CD14-positive monocyte (primary cell): ENCODE measurements around the gene STT3B. TPM values are rescaled to one million over a fixed set of nuclear protein-coding genes. Genes with fewer than 3 reads are reported as not detected.

Source experiments
- DNase-seq, 3 donors: peaks; one replicate each; pipeline ENCODE4 v3.0.0-alpha.2; 2011 to 2022
- H2AFZ ChIP-seq: 2 replicates; pipeline ENCODE4 v1.6.0; 2012; ENCODE audit warnings: mild to moderate bottlenecking, low read depth, low read length, inconsistent platforms; ENCODE audit not compliant: insufficient read depth, poor library complexity, severe bottlenecking
- H3K27ac ChIP-seq, 2 donors: 1 replicate in 1 of 2; 2 replicates in 1 of 2; pipeline ENCODE4 v1.5.1; 2012 to 2013; ENCODE audit warnings: low read length in 2 of 2, control low read depth in 1 of 2, inconsistent platforms in 1 of 2, low read depth in 1 of 2, mild to moderate bottlenecking in 1 of 2
- H3K27me3 ChIP-seq, 2 donors: one replicate each; pipeline versions ENCODE4 v1.6.0 to v1.6.1; 2011 to 2013; ENCODE audit warnings: low read length in 2 of 2; ENCODE audit not compliant: control insufficient read depth in 2 of 2, insufficient read depth in 2 of 2
- H3K36me3 ChIP-seq, 2 donors: replicated peaks in 1 of 2; 1 replicate in 1 of 2; 2 replicates in 1 of 2; pipeline versions ENCODE4 v1.5.1 to v1.6.1; 2012 to 2013; ENCODE audit warnings: low read length in 2 of 2, control low read depth in 1 of 2, inconsistent platforms in 1 of 2, mild to moderate bottlenecking in 1 of 2; ENCODE audit not compliant: insufficient read depth in 2 of 2, control insufficient read depth in 1 of 2
- H3K4me1 ChIP-seq, 2 donors: 1 replicate in 1 of 2; 2 replicates in 1 of 2; pipeline versions ENCODE4 v1.5.1 to v1.6.1; 2012 to 2013; ENCODE audit warnings: low read length in 2 of 2, control low read depth in 1 of 2, inconsistent platforms in 1 of 2, mild to moderate bottlenecking in 1 of 2, moderate library complexity in 1 of 2; ENCODE audit not compliant: insufficient read depth in 2 of 2, control insufficient read depth in 1 of 2
- H3K4me2 ChIP-seq: replicated peaks from 2 replicates; pipeline ENCODE3; 2012; ENCODE audit warnings: low read length, moderate library complexity, mild to moderate bottlenecking; ENCODE audit not compliant: poor library complexity, severe bottlenecking; ENCODE audit errors: extremely low read depth
- H3K4me3 ChIP-seq, 3 experiments: fragments of 200-600 bp in 1 of 3; sonication (generic) in 1 of 3; replicated peaks in 1 of 3; 1 replicate in 2 of 3; 2 replicates in 1 of 3; pipeline ENCODE4 v1.5.1; 2011 to 2013; ENCODE audit warnings: low read length in 3 of 3, mild to moderate bottlenecking in 3 of 3, control low read depth in 2 of 3, low read depth in 2 of 3, inconsistent platforms in 1 of 3, moderate library complexity in 1 of 3
- H3K79me2 ChIP-seq: 2 replicates; pipeline ENCODE4 v1.6.0; 2012; ENCODE audit warnings: mild to moderate bottlenecking, control low read depth, inconsistent platforms, low read length, moderate library complexity; ENCODE audit not compliant: insufficient read depth
- H3K9ac ChIP-seq: 2 replicates; pipeline ENCODE4 v1.6.0; 2017; ENCODE audit warnings: low read length, mild to moderate bottlenecking; ENCODE audit not compliant: insufficient read depth, poor library complexity, severe bottlenecking
- H3K9me3 ChIP-seq, 2 donors: replicated peaks in 1 of 2; 1 replicate in 1 of 2; 2 replicates in 1 of 2; pipeline versions ENCODE4 v1.5.1 to v1.6.1; 2012 to 2013; ENCODE audit warnings: low read length in 2 of 2, control low read depth in 1 of 2; ENCODE audit not compliant: control insufficient read depth in 1 of 2, insufficient read depth in 1 of 2
- H4K20me1 ChIP-seq: 2 replicates; pipeline ENCODE4 v1.6.0; 2012; ENCODE audit warnings: mild to moderate bottlenecking, low read length, control low read depth, moderate library complexity; ENCODE audit not compliant: insufficient read depth
- H3K27ac Mint-ChIP-seq, 7 donors: one replicate each; pipeline ENCODE4 v1.8.0; 2020; ENCODE audit warnings: mild to moderate bottlenecking in 7 of 7, mixed read lengths in 7 of 7, moderate library complexity in 6 of 7, inconsistent platforms in 2 of 7
- H3K27me3 Mint-ChIP-seq, 3 donors: one replicate each; pipeline ENCODE4 v1.8.0; 2021 to 2022; ENCODE audit warnings: low read depth in 3 of 3, mild to moderate bottlenecking in 3 of 3, mixed read lengths in 3 of 3, moderate library complexity in 3 of 3, inconsistent platforms in 1 of 3
- H3K36me3 Mint-ChIP-seq, 2 donors: one replicate each; pipeline ENCODE4 v1.8.0; 2020; ENCODE audit warnings: mixed read lengths in 2 of 2, inconsistent platforms in 1 of 2, mild to moderate bottlenecking in 1 of 2
- H3K4me1 Mint-ChIP-seq: one replicate; pipeline ENCODE4 v1.8.0; 2020; ENCODE audit warnings: mild to moderate bottlenecking, mixed read lengths
- H3K4me3 Mint-ChIP-seq, 2 donors: one replicate each; pipeline ENCODE4 v1.8.0; 2020; ENCODE audit warnings: mild to moderate bottlenecking in 2 of 2, mixed read lengths in 2 of 2, moderate library complexity in 1 of 2
- H3K9me3 Mint-ChIP-seq, 7 donors: one replicate each; pipeline ENCODE4 v1.8.0; 2020 to 2022; ENCODE audit warnings: mixed read lengths in 7 of 7, mild to moderate bottlenecking in 6 of 7, moderate library complexity in 6 of 7, inconsistent platforms in 2 of 7
- WGBS: methylation state at CpG from one replicate; pipeline ENCODE4 v1.1.5; 2013; ENCODE audit warnings: missing lambda C conversion rate; ENCODE audit not compliant: insufficient coverage; 5-methylcytosine and 5-hydroxymethylcytosine counted together
- intact Hi-C, 2 donors: fragments of 100-400 bp; cut with micrococcal nuclease; formaldehyde crosslinking; loops; one replicate each; pipeline versions ENCODE4 v1.15.0 to v1.15.1; 2023
- polyA plus RNA-seq, 3 donors: library from polyadenylated mRNA; depleted of rRNA in 1 of 3; unstranded in 2 of 3; stranded (reverse) in 1 of 3; fragments of 300-500 nt in 2 of 3; fragments of >200 nt in 1 of 3; fragmentation: Illumina TruSeq in 2 of 3; gene quantifications; 1 replicate in 2 of 3; 2 replicates in 1 of 3; pipeline ENCODE4 v1.2.3, GENCODE V29; 2012 to 2021
- TF ChIP-seq, protein P1 (sequence below): fragments of 200-600 bp; IDR thresholded peaks from one replicate; pipeline ENCODE4 v1.8.0; 2022; ENCODE audit warnings: antibody characterized with exemption, mild to moderate bottlenecking

STT3B gene
- polyA plus RNA-seq, 3 donors: 47.3 to 97.0 (median 86.3) TPM

DNA sequence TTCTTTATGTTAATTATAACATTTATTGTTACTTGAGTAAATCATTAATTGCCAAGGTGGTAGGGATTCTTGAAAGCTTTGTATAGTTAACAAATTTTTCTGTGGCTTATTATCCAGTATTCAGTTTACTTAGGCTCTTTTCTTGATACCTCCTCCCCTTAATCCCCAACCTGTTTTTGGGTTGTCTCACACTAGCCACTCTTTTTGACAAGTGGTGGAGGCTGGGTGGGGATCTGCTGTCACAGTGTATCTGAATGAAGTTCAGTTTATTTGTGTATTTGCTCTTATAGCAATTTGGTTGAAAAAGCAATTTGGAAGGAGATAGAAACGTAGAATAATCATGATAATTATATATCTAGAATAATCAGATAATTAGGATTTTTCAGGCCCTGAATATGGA lies 43.8 kb downstream of the STT3B start:
- Histone ChIP-seq H4K20me1 (peaks cover 72% of the 10 kb centered on the region), H2AFZ (no peak overlapping the region), H3K27me3 (no peaks in the 10 kb centered on the region), H3K36me3 (peaks cover 12 to 36% of the 10 kb centered on the region in 2 donors), H3K9ac (no peak overlapping the region), H3K4me2 (no peak overlapping the region), H3K4me1 (peaks cover 16 to 29% of the 10 kb centered on the region in 2 donors), H3K4me3 (no peak overlapping the region), H3K9me3 (no peaks in the 10 kb centered on the region), H3K79me2 (peaks cover 93% of the 10 kb centered on the region), H3K27ac (no peak overlapping the region)
- no peak for DNase-seq
- no peak overlapping the region for H3K27ac Mint-ChIP-seq
- H3K36me3 Mint-ChIP-seq: peaks cover 26 to 35% of the 10 kb centered on the region in 2 donors
- intact Hi-C loops: loop anchor here in 1 of 2 donors (10.0 kb wide), 1 partner anchor 52 kb away; no protein-coding TSS in a partner anchor
- no peak overlapping the region for H3K4me3 Mint-ChIP-seq
- H3K27me3 Mint-ChIP-seq: no peaks in the 10 kb centered on the region
- H3K4me1 Mint-ChIP-seq: peaks cover 18% of the 10 kb centered on the region
- no CpG with 5 or more reads among the region's 1 CpG for WGBS
- TF ChIP-seq, protein P1, sequence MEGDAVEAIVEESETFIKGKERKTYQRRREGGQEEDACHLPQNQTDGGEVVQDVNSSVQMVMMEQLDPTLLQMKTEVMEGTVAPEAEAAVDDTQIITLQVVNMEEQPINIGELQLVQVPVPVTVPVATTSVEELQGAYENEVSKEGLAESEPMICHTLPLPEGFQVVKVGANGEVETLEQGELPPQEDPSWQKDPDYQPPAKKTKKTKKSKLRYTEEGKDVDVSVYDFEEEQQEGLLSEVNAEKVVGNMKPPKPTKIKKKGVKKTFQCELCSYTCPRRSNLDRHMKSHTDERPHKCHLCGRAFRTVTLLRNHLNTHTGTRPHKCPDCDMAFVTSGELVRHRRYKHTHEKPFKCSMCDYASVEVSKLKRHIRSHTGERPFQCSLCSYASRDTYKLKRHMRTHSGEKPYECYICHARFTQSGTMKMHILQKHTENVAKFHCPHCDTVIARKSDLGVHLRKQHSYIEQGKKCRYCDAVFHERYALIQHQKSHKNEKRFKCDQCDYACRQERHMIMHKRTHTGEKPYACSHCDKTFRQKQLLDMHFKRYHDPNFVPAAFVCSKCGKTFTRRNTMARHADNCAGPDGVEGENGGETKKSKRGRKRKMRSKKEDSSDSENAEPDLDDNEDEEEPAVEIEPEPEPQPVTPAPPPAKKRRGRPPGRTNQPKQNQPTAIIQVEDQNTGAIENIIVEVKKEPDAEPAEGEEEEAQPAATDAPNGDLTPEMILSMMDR: no peak
- H3K9me3 Mint-ChIP-seq: peaks cover 0 to 1% (median 0%) of the 10 kb centered on the region in 7 donors

DNA sequence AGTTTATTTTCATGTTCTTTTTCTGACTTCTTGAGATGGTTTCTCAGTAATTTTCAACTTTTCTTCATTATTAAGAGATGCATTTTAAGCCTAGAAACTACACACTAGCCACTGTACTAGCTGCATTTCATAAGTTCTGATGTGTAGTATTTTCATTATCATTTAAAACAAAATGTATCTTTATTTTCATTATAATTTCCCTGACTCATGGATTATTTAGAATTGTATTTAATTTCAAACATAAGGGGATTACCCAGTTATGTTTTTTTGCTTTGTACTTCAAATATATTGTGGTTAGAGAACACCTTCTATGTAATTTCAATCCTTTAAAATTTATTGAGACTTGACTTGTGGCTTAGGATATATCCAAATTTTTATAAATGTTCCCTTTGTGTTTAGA lies 44.5 kb downstream of the STT3B start:
- H3K4me1 Mint-ChIP-seq: peaks cover 25% of the 10 kb centered on the region
- no peaks in the 10 kb centered on the region for H3K9me3 ChIP-seq
- H4K20me1 ChIP-seq: peaks cover 76% of the 10 kb centered on the region
- peaks cover 27 to 35% of the 10 kb centered on the region in 2 donors for H3K36me3 Mint-ChIP-seq
- H3K27ac Mint-ChIP-seq: peak overlapping the region in 1 of 7 donors; percentile 15
- no peak overlapping the region for H3K9ac ChIP-seq
- H3K4me1 ChIP-seq: peaks cover 20 to 36% of the 10 kb centered on the region in 2 donors
- no peak overlapping the region for H2AFZ ChIP-seq
- no peak overlapping the region for H3K4me2 ChIP-seq
- H3K36me3 ChIP-seq: peaks cover 12 to 36% of the 10 kb centered on the region in 2 donors
- intact Hi-C loops: loop anchor here in 1 of 2 donors (10.0 kb wide), 1 partner anchor 52 kb away; no protein-coding TSS in a partner anchor
- H3K4me3 ChIP-seq: no peak overlapping the region
- DNase-seq: no peak
- peaks cover 0 to 2% (median 0%) of the 10 kb centered on the region in 7 donors for H3K9me3 Mint-ChIP-seq
- TF ChIP-seq, protein P1: no peak
- H3K4me3 Mint-ChIP-seq: no peak overlapping the region
- peaks cover 93% of the 10 kb centered on the region for H3K79me2 ChIP-seq
- H3K27ac ChIP-seq: no peak overlapping the region
- no peaks in the 10 kb centered on the region for H3K27me3 ChIP-seq
- no peaks in the 10 kb centered on the region for H3K27me3 Mint-ChIP-seq
